Measurements from ENCODE around the gene SERPINA6. TPM values are rescaled to one million over a fixed set of nuclear protein-coding genes. Genes with fewer than 3 reads are reported as not detected.
"Not testable (repeated sequence)": the region's sequence is repeated elsewhere in the genome, so short reads cannot be mapped to it uniquely, and the experiment has no call there.

Gene SERPINA6
- total RNA-seq, 6 experiments from 2014 or later: 185 to 407 (median 236) TPM

GRCh38 chr14:94348836-94349235, 25.7 kb upstream of the SERPINA6 start:
- Histone ChIP-seq H3K4me3 (no peak overlapping the region), H3K27me3 (no peaks in the 10 kb centered on the region), H3K9me3 (no peaks in the 10 kb centered on the region), H3K36me3 (no peaks in the 10 kb centered on the region), H3K27ac (no peak overlapping the region), H3K4me1 (no peaks in the 10 kb centered on the region)
- TF ChIP-seq CTCF (IDR thresholded peaks at IDR 0.05): no peak
- TF ChIP-seq POLR2A (IDR thresholded peaks at IDR 0.05): no peak
- intact Hi-C loops (cut with DNase I): no loop called here
- no peak for ATAC-seq
- DNase-seq: no peak

- ATAC-seq: no peak
- 81% methylated on average over 5 of the region's 5 CpGs for WGBS (ENCODE audit: insufficient coverage, low coverage, low lambda C conversion rate, missing lambda C conversion rate)
- H3K4me3 ChIP-seq: no peak overlapping the region
- intact Hi-C loops (cut with DNase I): no loop called here
- no peak for TF ChIP-seq POLR2A (IDR thresholded peaks at IDR 0.05)
- no peak for TF ChIP-seq CTCF (IDR thresholded peaks at IDR 0.05)
- H3K27ac ChIP-seq: no peak overlapping the region
- no peaks in the 10 kb centered on the region for H3K9me3 ChIP-seq
- H3K27me3 ChIP-seq: no peaks in the 10 kb centered on the region
- no peak for DNase-seq
- no peaks in the 10 kb centered on the region for H3K36me3 ChIP-seq
- peaks cover 0 to 10% (median 4%) of the 10 kb centered on the region in 4 donors for H3K4me1 ChIP-seq
Measured at GRCh38 chr14:94346841-94347240, 23.7 kb upstream of the SERPINA6 start.

- H3K27ac ChIP-seq; DNase-seq; H3K27me3 ChIP-seq; H3K4me3 ChIP-seq; H3K9me3 ChIP-seq; intact Hi-C loops (cut with DNase I); ATAC-seq; H3K36me3 ChIP-seq: not testable (repeated sequence)
- 57% methylated on average over 12 of the region's 24 CpGs for WGBS (ENCODE audit: insufficient coverage, low coverage, low lambda C conversion rate, missing lambda C conversion rate)
- H3K4me1 ChIP-seq: peaks cover 0 to 16% (median 6%) of the 10 kb centered on the region in 4 donors
Measured at GRCh38 chr14:94346065-94346786, 23.1 kb upstream of the SERPINA6 start.

GRCh38 chr14:94345344-94346064, 22.4 kb upstream of the SERPINA6 start:
- peaks cover 0 to 24% (median 9%) of the 10 kb centered on the region in 4 donors for H3K4me1 ChIP-seq
- DNase-seq (no peak), ATAC-seq (peak in 1 of 4 donors; percentile 6)
- TF ChIP-seq POLR2A (IDR thresholded peaks at IDR 0.05): no peak
- TF ChIP-seq CTCF (IDR thresholded peaks at IDR 0.05): no peak
- no peak overlapping the region for H3K27ac ChIP-seq
- 67% methylated on average over 9 of the region's 12 CpGs for WGBS (ENCODE audit: insufficient coverage, low coverage, low lambda C conversion rate, missing lambda C conversion rate)
- H3K27me3 ChIP-seq: no peaks in the 10 kb centered on the region
- H3K9me3 ChIP-seq: no peaks in the 10 kb centered on the region
- H3K4me3 ChIP-seq: no peak overlapping the region
- intact Hi-C loops (cut with DNase I): no loop called here
- H3K36me3 ChIP-seq: no peaks in the 10 kb centered on the region

GRCh38 chr14:94344389-94344788, 21.3 kb upstream of the SERPINA6 start:
- peaks cover 0 to 35% (median 15%) of the 10 kb centered on the region in 4 donors for H3K4me1 ChIP-seq
- no peak overlapping the region for H3K4me3 ChIP-seq
- intact Hi-C loops (cut with DNase I): no loop called here
- DNase-seq: no peak
- H3K27ac ChIP-seq: no peak overlapping the region
- H3K27me3 ChIP-seq: no peaks in the 10 kb centered on the region
- WGBS (ENCODE audit: insufficient coverage, low coverage, low lambda C conversion rate, missing lambda C conversion rate): 84% methylated on average over 3 of the region's 3 CpGs
- H3K9me3 ChIP-seq: no peaks in the 10 kb centered on the region
- H3K36me3 ChIP-seq: no peaks in the 10 kb centered on the region
- TF ChIP-seq CTCF (IDR thresholded peaks at IDR 0.05) (no peak), POLR2A (IDR thresholded peaks at IDR 0.05) (no peak)
- ATAC-seq: no peak
